ENCODE results near the gene KRT6B.

- TF ChIP-seq CTCF (conservative IDR thresholded peaks at IDR 0.05; ENCODE audit: low read depth, low read length) (no peak), EZH2 (IDR thresholded peaks at IDR 0.05; ENCODE audit: borderline replicate concordance, low read depth, low read length, poor library complexity, severe bottlenecking) (no peak)
Measured at GRCh38 chr12:52501490-52501889, 49.5 kb upstream of the KRT6B start.
